H1 (cell line): ENCODE measurements around the gene MARK3. TPM values are rescaled to one million over a fixed set of nuclear protein-coding genes. Genes with fewer than 3 reads are reported as not detected.

Source experiments
- CTCF ChIA-PET: fragments of 300-600 bp; sonication (Branson Sonifier 250); formaldehyde crosslinking; loops from one replicate; lab custom pipeline; 2021; ENCODE audit not compliant: partially characterized antibody; lab: Charles Lee
- POLR2A ChIA-PET: fragments of 300-600 bp; sonication (Branson Sonifier 250); formaldehyde crosslinking; loops from one replicate; lab custom pipeline; 2021; ENCODE audit warnings: inconsistent platforms; ENCODE audit not compliant: partially characterized antibody; lab: Charles Lee
- DNase-seq, 2 experiments: peaks; one replicate each; pipeline versions ENCODE4 v3.0.0 to v3.0.0-alpha.2; 2010 to 2022; ENCODE audit warnings: low spot score in 2 of 2, low read depth in 1 of 2, mixed read lengths in 1 of 2
- FAIRE-seq: peaks from 2 replicates; lab custom pipeline; 2011; peaks lifted over from hg19 to GRCh38; lab: Jason Lieb, UNC
- H2AFZ ChIP-seq: 2 replicates; pipeline ENCODE4 v1.8.1; 2012; ENCODE audit warnings: low read length, inconsistent platforms
- H2AK5ac ChIP-seq: 2 replicates; pipeline ENCODE4 v1.6.1; 2013; ENCODE audit warnings: low read depth, low read length
- H2BK120ac ChIP-seq: replicated peaks from 2 replicates; pipeline ENCODE3; 2013; ENCODE audit warnings: low read depth, low read length, inconsistent platforms
- H2BK12ac ChIP-seq: 2 replicates; pipeline ENCODE4 v1.6.1; 2013; ENCODE audit warnings: low read depth, low read length
- H2BK15ac ChIP-seq: 2 replicates; pipeline ENCODE4 v1.6.1; 2013; ENCODE audit warnings: low read length
- H2BK20ac ChIP-seq: 2 replicates; pipeline ENCODE4 v1.6.1; 2013; ENCODE audit warnings: low read length
- H2BK5ac ChIP-seq: 2 replicates; pipeline ENCODE4 v1.6.1; 2013; ENCODE audit warnings: low read depth, low read length
- H3K14ac ChIP-seq: 2 replicates; pipeline ENCODE4 v1.6.1; 2013; ENCODE audit warnings: inconsistent platforms; ENCODE audit not compliant: insufficient read length
- H3K18ac ChIP-seq: 2 replicates; pipeline ENCODE4 v1.6.1; 2013; ENCODE audit warnings: low read length; ENCODE audit errors: extremely low read depth
- H3K23ac ChIP-seq: 2 replicates; pipeline ENCODE4 v1.6.1; 2013; ENCODE audit warnings: inconsistent platforms; ENCODE audit not compliant: insufficient read length
- H3K23me2 ChIP-seq: 2 replicates; pipeline ENCODE4 v1.6.1; 2013; ENCODE audit warnings: low read depth, low read length
- H3K27ac ChIP-seq: 2 replicates; pipeline ENCODE4 v1.6.1; 2011; ENCODE audit warnings: low read depth, low read length, inconsistent platforms
- H3K27me3 ChIP-seq, 4 experiments: replicated peaks in 1 of 4; 1 replicate in 1 of 4; 2 replicates in 3 of 4; pipeline versions ENCODE4 v1.6.1 to v1.8.1; 2011 to 2013; ENCODE audit warnings: low read length in 3 of 4, mild to moderate bottlenecking in 3 of 4, inconsistent platforms in 2 of 4, mixed read lengths in 2 of 4, moderate library complexity in 1 of 4; ENCODE audit not compliant: control insufficient read depth in 3 of 4, insufficient read depth in 3 of 4; ENCODE audit errors: extremely low read depth in 1 of 4
- H3K36me3 ChIP-seq, 4 experiments: 2 replicates each; pipeline versions ENCODE4 v1.6.1 to v1.8.1; 2011 to 2013; ENCODE audit warnings: mild to moderate bottlenecking in 4 of 4, low read length in 3 of 4, moderate library complexity in 2 of 4, control low read depth in 1 of 4, inconsistent platforms in 1 of 4; ENCODE audit not compliant: insufficient read depth in 4 of 4, control insufficient read depth in 2 of 4
- H3K4ac ChIP-seq: replicated peaks from 2 replicates; pipeline ENCODE3; 2013; ENCODE audit warnings: low read length, low read depth, mixed read lengths, inconsistent platforms; ENCODE audit not compliant: insufficient read length
- H3K4me1 ChIP-seq, 4 experiments: replicated peaks in 1 of 4; 1 replicate in 1 of 4; 2 replicates in 3 of 4; pipeline versions ENCODE4 v1.6.1 to v1.8.1; 2011 to 2013; ENCODE audit warnings: low read length in 3 of 4, inconsistent platforms in 2 of 4, mixed read lengths in 1 of 4; ENCODE audit not compliant: insufficient read depth in 4 of 4, control insufficient read depth in 3 of 4
- H3K4me2 ChIP-seq, 2 experiments: 2 replicates each; pipeline versions ENCODE4 v1.6.1 to v1.8.1; 2011 to 2013; ENCODE audit warnings: low read depth in 2 of 2, low read length in 2 of 2, control low read depth in 1 of 2, inconsistent platforms in 1 of 2, mild to moderate bottlenecking in 1 of 2; ENCODE audit not compliant: insufficient read depth in 1 of 2
- H3K4me3 ChIP-seq, 4 experiments: fragments of 200-600, 300-600 bp in 1 of 4; sonication (generic), shearing (Covaris generic), sonication (Bioruptor Twin) in 1 of 4; 2 replicates each; pipeline versions ENCODE4 v1.5.1 to v1.8.1; 2011 to 2016; ENCODE audit warnings: low read length in 4 of 4, low read depth in 3 of 4, control low read depth in 2 of 4, inconsistent platforms in 2 of 4, mild to moderate bottlenecking in 2 of 4, mixed read lengths in 1 of 4, moderate library complexity in 1 of 4; ENCODE audit not compliant: insufficient read depth in 2 of 4; ENCODE audit errors: extremely low read depth in 1 of 4
- H3K56ac ChIP-seq: replicated peaks from 2 replicates; pipeline ENCODE3; 2013; ENCODE audit warnings: low read depth, mild to moderate bottlenecking, mixed read lengths, low read length, inconsistent platforms; ENCODE audit not compliant: insufficient read length
- H3K79me1 ChIP-seq: 2 replicates; pipeline ENCODE4 v1.6.1; 2013; ENCODE audit warnings: low read depth, low read length, control low read depth
- H3K79me2 ChIP-seq, 2 experiments: 2 replicates each; pipeline versions ENCODE4 v1.6.1 to v1.8.1; 2012 to 2013; ENCODE audit warnings: low read length in 2 of 2, mild to moderate bottlenecking in 2 of 2, inconsistent platforms in 1 of 2; ENCODE audit not compliant: insufficient read depth in 2 of 2, control insufficient read depth in 1 of 2
- H3K9ac ChIP-seq, 4 experiments: replicated peaks in 1 of 4; 1 replicate in 1 of 4; 2 replicates in 3 of 4; pipeline versions ENCODE4 v1.6.1 to v1.8.1; 2011 to 2013; ENCODE audit warnings: low read depth in 3 of 4, low read length in 3 of 4, control low read depth in 2 of 4, mild to moderate bottlenecking in 2 of 4, moderate library complexity in 2 of 4, inconsistent platforms in 1 of 4; ENCODE audit errors: extremely low read depth in 1 of 4
- H3K9me3 ChIP-seq, 2 experiments: 2 replicates each; pipeline versions ENCODE4 v1.6.1 to v1.8.1; 2012 to 2013; ENCODE audit warnings: mild to moderate bottlenecking in 2 of 2, moderate library complexity in 2 of 2, control low read depth in 1 of 2, inconsistent platforms in 1 of 2, low read depth in 1 of 2, low read length in 1 of 2, mixed read lengths in 1 of 2; ENCODE audit not compliant: insufficient read depth in 2 of 2
- H4K20me1 ChIP-seq, 2 experiments: replicated peaks in 1 of 2; 2 replicates each; pipeline versions ENCODE3 to v1.8.1; 2011 to 2013; ENCODE audit warnings: inconsistent platforms in 2 of 2, low read length in 2 of 2, mild to moderate bottlenecking in 1 of 2; ENCODE audit not compliant: insufficient read depth in 2 of 2, control insufficient read depth in 1 of 2
- H4K5ac ChIP-seq: 2 replicates; pipeline ENCODE4 v1.6.1; 2013; ENCODE audit warnings: low read length, low read depth, mixed read lengths, inconsistent platforms; ENCODE audit not compliant: insufficient read length
- H4K8ac ChIP-seq: 2 replicates; pipeline ENCODE4 v1.8.0; 2013; ENCODE audit warnings: mild to moderate bottlenecking, moderate library complexity, low read length, inconsistent platforms; ENCODE audit not compliant: insufficient read depth; ENCODE audit errors: extremely low read depth
- H4K91ac ChIP-seq: replicated peaks from 2 replicates; pipeline ENCODE3; 2013; ENCODE audit warnings: low read length, mixed read lengths, inconsistent platforms; ENCODE audit not compliant: insufficient read length
- EP300 ChIP-seq, 2 experiments: IDR thresholded peaks; 1 replicate in 1 of 2; 2 replicates in 1 of 2; pipeline ENCODE4 v1.6.1; 2011 to 2012; ENCODE audit warnings: low read depth in 2 of 2, low read length in 2 of 2, mild to moderate bottlenecking in 2 of 2, borderline replicate concordance in 1 of 2, inconsistent platforms in 1 of 2, moderate library complexity in 1 of 2
- WGBS, 2 experiments: shearing (Covaris generic) in 1 of 2; methylation state at CpG; one replicate each; pipeline versions ENCODE4 v1.1.6 to v1.1.7; 2013 to 2015; ENCODE audit warnings: low lambda C conversion rate in 2 of 2, mixed read lengths in 2 of 2, inconsistent platforms in 1 of 2, low coverage in 1 of 2, missing lambda C conversion rate in 1 of 2; ENCODE audit not compliant: insufficient replicate concordance in 2 of 2, insufficient coverage in 1 of 2, insufficient read length in 1 of 2; ENCODE audit errors: extremely low coverage in 1 of 2, missing lambda C conversion rate in 1 of 2; 5-methylcytosine and 5-hydroxymethylcytosine counted together
- polyA plus RNA-seq, 7 experiments: library from polyadenylated mRNA; depleted of rRNA in 3 of 7; stranded (reverse) in 5 of 7; unstranded in 2 of 7; fragments of >200 nt in 5 of 7; fragments of 200-250 nt in 2 of 7; gene quantifications; 1 replicate in 5 of 7; 2 replicates in 1 of 7; 4 replicates in 1 of 7; pipeline versions ENCODE4 v1.2.1 to v1.2.3, GENCODE V29; 2011 to 2013; ENCODE audit warnings: missing spikeins in 2 of 7, mixed read lengths in 2 of 7
- total RNA-seq: library from RNA; stranded (reverse); fragmentation: NEBNext Ultra II Directional; extraction: Animal tissue kit (Norgen Biotek cat#: 25700); gene quantifications from 2 replicates; pipeline ENCODE4 v1.2.1, GENCODE V29; 2021

MARK3 gene
- total and polyA plus RNA-seq, 2 of the 8 experiments (the other 6 are each of a cell fraction or from before 2014, with no cell fraction given), result 39.4 to 76.9 TPM

GRCh38 chr14:103348154-103348553, 37.1 kb upstream of the MARK3 start:
- Histone ChIP-seq H2BK20ac (no peak overlapping the region), H2AFZ (no peak overlapping the region), H3K79me2 (no peaks in the 10 kb centered on the region), H3K9me3 (no peaks in the 10 kb centered on the region), H3K18ac (no peak overlapping the region), H3K27me3 (no peaks in the 10 kb centered on the region), H2BK12ac (no peak overlapping the region), H3K9ac (no peak overlapping the region), H4K91ac (no peak overlapping the region), H2AK5ac (no peak overlapping the region), H3K23ac (no peak overlapping the region), H4K20me1 (peaks cover 0 to 2% of the 10 kb centered on the region in 2 experiments), H3K14ac (no peak overlapping the region), H2BK5ac (no peak overlapping the region), H3K79me1 (no peaks in the 10 kb centered on the region), H2BK15ac (no peak overlapping the region), H3K4me2 (no peak overlapping the region), H3K56ac (no peak overlapping the region), H3K4me1 (peaks cover 0 to 3% (median 0%) of the 10 kb centered on the region in 4 experiments; a peak in 6 of 7 replicates), H4K8ac (no peak overlapping the region), H3K4ac (no peak overlapping the region), H3K4me3 (no peak overlapping the region), H3K27ac (no peak overlapping the region), H3K36me3 (peaks cover 0 to 20% (median 8%) of the 10 kb centered on the region in 4 experiments; a peak in 6 of 8 replicates), H3K23me2 (no peaks in the 10 kb centered on the region), H4K5ac (no peak overlapping the region), H2BK120ac (no peak overlapping the region)
- FAIRE-seq (no peak), DNase-seq (no peak)
- 94% methylated on average over 5 of the region's 5 CpGs; no CpG with 5 or more reads in 1 of the 2 experiments for WGBS, 2 experiments
- no peak for TF ChIP-seq EP300 (IDR thresholded peaks at IDR 0.05; ENCODE audit: borderline replicate concordance in 1 of 2, low read depth in 2 of 2, low read length in 2 of 2)
- ChIA-PET CTCF (interaction anchor here (0.6 to 1.7 kb wide), 4 partner anchors 12 to 198 kb away, joined by 3 to 5 read pairs (median 4); no protein-coding TSS in a partner anchor), POLR2A (interaction anchor here (1.6 to 16.0 kb wide), 3 partner anchors 12 to 25 kb away, joined by 3 to 247 read pairs (median 229); partner anchors contain the start of gene EIF5)
